ENCODE measurements around the gene SLC22A31.

SLC22A31 gene

GRCh38 chr16:89217138-89217387 lies 16.7 kb upstream of the SLC22A31 start:
- H3K27ac ChIP-seq (ENCODE audit: insufficient read depth in 1 of 2, low read depth in 1 of 2, low read length in 2 of 2, poor library complexity in 1 of 2, severe bottlenecking in 2 of 2): peak overlapping the region; percentile 91 to 97
- ChIA-PET POLR2A (interaction anchor here (1.2 kb wide), 2 partner anchors 29 to 240 kb away, joined by 3 read pairs; partner anchors contain the start of gene CBFA2T3), CTCF (interaction anchor here (0.9 to 1.6 kb wide), 5 partner anchors 71 to 479 kb away, joined by 3 to 5 read pairs (median 3); partner anchors contain the start of gene APRT)
- H3K4me1 ChIP-seq (ENCODE audit: control extremely low read depth in 1 of 4, control insufficient read depth in 4 of 4, insufficient read depth in 4 of 4, low read length in 3 of 4): peaks cover 9 to 19% (median 14%) of the 10 kb centered on the region in 4 experiments
- peaks cover 0 to 13% (median 12%) of the 10 kb centered on the region in 4 experiments for H3K36me3 ChIP-seq (ENCODE audit: control insufficient read depth in 4 of 4, insufficient read depth in 4 of 4, low read length in 3 of 4)
- peak overlapping the region; percentile 89 to 99 (median 95) for H3K4me3 ChIP-seq (ENCODE audit: control insufficient read depth in 1 of 7, extremely low read depth in 1 of 7, insufficient read depth in 4 of 7, low read depth in 2 of 7, low read length in 6 of 7)
- H3K27me3 ChIP-seq (replicated peaks in 2 of 5; ENCODE audit: control insufficient read depth in 4 of 5, insufficient read depth in 5 of 5, low read length in 4 of 5): no peaks in the 10 kb centered on the region
- DNase-seq: no peak
- 0% methylated on average over 7 of the region's 11 CpGs for WGBS (ENCODE audit: insufficient coverage)
- H3K9me3 ChIP-seq (ENCODE audit: control extremely low read depth in 1 of 5, control insufficient read depth in 4 of 5, insufficient read depth in 2 of 5, low read depth in 1 of 5, low read length in 4 of 5): no peaks in the 10 kb centered on the region

DNA sequence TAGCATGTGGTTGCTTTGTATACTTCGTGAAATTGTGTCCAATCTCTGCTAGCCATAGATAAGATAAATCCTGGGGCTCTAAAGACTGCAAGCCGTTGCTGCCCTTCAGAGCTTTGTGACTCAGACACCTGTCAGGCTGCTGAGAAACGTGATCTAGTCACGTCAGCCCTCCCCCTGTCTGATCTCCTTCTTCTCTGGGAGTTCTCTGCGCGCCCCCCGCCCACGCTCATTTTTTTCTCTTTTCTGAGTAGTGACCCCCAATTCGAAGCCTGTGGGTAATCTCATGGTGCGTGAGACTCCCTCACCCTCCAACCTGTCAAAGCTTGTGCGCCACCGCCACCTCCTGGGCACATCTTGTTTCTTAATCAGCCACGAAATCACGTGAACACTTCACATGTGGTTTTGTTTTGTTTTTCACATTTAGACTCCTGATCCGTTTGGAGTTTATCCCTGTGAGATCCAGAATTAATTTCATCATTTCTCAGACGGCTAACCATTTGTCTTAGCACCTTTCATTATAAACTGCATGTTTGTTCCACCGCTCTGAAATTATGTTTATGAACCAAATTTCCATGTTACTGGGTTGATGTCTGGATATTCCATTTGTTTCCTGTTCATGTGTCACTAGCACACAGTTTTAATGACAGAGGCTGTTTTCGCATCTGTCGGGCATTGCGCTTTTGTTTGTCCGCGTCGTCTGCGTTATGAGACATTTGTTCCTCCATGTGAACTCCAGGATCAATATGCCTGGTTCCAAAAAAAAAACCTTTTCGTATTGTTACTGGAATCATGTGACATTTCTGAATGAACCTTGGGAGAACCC lies 16.2 kb upstream of the SLC22A31 start:
- CTCF ChIA-PET: interaction anchor here (0.8 to 1.4 kb wide), 10 partner anchors 15 to 567 kb away, joined by 3 to 5 read pairs (median 3); partner anchors contain the start of gene SLC22A31
- POLR2A ChIA-PET: interaction anchor here (1.2 kb wide), 1 partner anchor 30 kb away, joined by 3 read pairs; no protein-coding TSS in a partner anchor
- WGBS (ENCODE audit: insufficient coverage): 4% methylated on average over 19 of the region's 25 CpGs
- Histone ChIP-seq H3K4me1 (ENCODE audit: control extremely low read depth in 1 of 4, control insufficient read depth in 4 of 4, insufficient read depth in 4 of 4, low read length in 3 of 4) (peaks cover 9 to 19% (median 14%) of the 10 kb centered on the region in 4 experiments), H3K36me3 (ENCODE audit: control insufficient read depth in 4 of 4, insufficient read depth in 4 of 4, low read length in 3 of 4) (peaks cover 0 to 8% (median 7%) of the 10 kb centered on the region in 4 experiments), H3K9me3 (ENCODE audit: control extremely low read depth in 1 of 5, control insufficient read depth in 4 of 5, insufficient read depth in 2 of 5, low read depth in 1 of 5, low read length in 4 of 5) (no peaks in the 10 kb centered on the region), H3K27ac (ENCODE audit: insufficient read depth in 1 of 2, low read depth in 1 of 2, low read length in 2 of 2, poor library complexity in 1 of 2, severe bottlenecking in 2 of 2) (peak overlapping the region; percentile 91 to 97), H3K4me3 (ENCODE audit: control insufficient read depth in 1 of 7, extremely low read depth in 1 of 7, insufficient read depth in 4 of 7, low read depth in 2 of 7, low read length in 6 of 7) (peak overlapping the region in 6 of 7 experiments; percentile 92 to 99 (median 95)), H3K27me3 (replicated peaks in 2 of 5; ENCODE audit: control insufficient read depth in 4 of 5, insufficient read depth in 5 of 5, low read length in 4 of 5) (no peaks in the 10 kb centered on the region)
- DNase-seq: peak; percentile 85 to 90 (median 90)

DNA sequence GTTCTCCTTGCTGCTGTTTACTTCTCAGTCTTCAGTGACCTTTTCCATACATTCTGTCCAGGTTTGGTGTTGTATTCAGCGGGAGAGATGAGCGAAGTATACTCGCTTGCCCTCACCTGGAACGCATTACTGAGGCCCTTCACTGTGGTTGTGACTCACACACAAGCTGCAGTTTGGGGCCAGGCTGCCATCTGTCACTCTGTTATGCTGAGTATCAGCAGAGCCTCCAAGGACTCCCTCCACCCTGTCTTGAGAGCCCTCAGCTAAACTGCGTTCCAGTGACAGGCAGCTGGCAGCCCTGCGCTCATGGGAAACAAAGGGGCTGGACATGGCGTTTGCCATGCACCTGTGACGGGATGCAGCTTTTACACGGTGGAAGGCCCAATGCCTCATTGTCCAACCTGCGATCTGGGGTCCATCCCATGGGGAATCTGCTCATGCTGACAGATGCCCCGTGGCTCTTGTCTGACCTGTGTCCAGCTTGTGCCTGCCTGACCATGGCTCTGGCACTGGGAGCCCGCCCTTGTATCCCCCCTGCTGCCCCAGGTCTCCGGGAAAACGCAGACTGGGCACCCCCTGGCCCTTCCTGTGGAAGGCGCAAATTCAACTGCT lies 10.7 kb upstream of the SLC22A31 start:
- no peak for DNase-seq
- CTCF ChIA-PET: interaction anchor here (0.6 to 1.4 kb wide), 4 partner anchors 44 to 466 kb away, joined by 3 to 4 read pairs (median 3); no protein-coding TSS in a partner anchor
- H3K36me3 ChIP-seq (ENCODE audit: control insufficient read depth in 4 of 4, insufficient read depth in 4 of 4, low read length in 3 of 4): no peaks in the 10 kb centered on the region

GRCh38 chr16:89210165-89210903 lies 10.0 kb upstream of the SLC22A31 start:
- H3K36me3 ChIP-seq (ENCODE audit: control insufficient read depth in 4 of 4, insufficient read depth in 4 of 4, low read length in 3 of 4): no peaks in the 10 kb centered on the region
- ChIA-PET CTCF (interaction anchor here (0.8 to 1.4 kb wide), 4 partner anchors 23 to 464 kb away, joined by 3 to 4 read pairs (median 4); no protein-coding TSS in a partner anchor), POLR2A (no interaction called here)
- H3K4me1 ChIP-seq (ENCODE audit: control extremely low read depth in 1 of 4, control insufficient read depth in 4 of 4, insufficient read depth in 4 of 4, low read length in 3 of 4): no peaks in the 10 kb centered on the region
- H3K27ac ChIP-seq (ENCODE audit: insufficient read depth in 1 of 2, low read depth in 1 of 2, low read length in 2 of 2, poor library complexity in 1 of 2, severe bottlenecking in 2 of 2): no peak overlapping the region
- no peak overlapping the region for H3K4me3 ChIP-seq (ENCODE audit: control insufficient read depth in 1 of 7, extremely low read depth in 1 of 7, insufficient read depth in 4 of 7, low read depth in 2 of 7, low read length in 6 of 7)
- no peak for DNase-seq
- H3K9me3 ChIP-seq (ENCODE audit: control extremely low read depth in 1 of 5, control insufficient read depth in 4 of 5, insufficient read depth in 2 of 5, low read depth in 1 of 5, low read length in 4 of 5): no peaks in the 10 kb centered on the region
- 93% methylated on average over 7 of the region's 11 CpGs for WGBS (ENCODE audit: insufficient coverage)
- peaks cover 0 to 9% (median 0%) of the 10 kb centered on the region in 5 experiments for H3K27me3 ChIP-seq (replicated peaks in 2 of 5; ENCODE audit: control insufficient read depth in 4 of 5, insufficient read depth in 5 of 5, low read length in 4 of 5)

More for the DNA sequence above, 10.7 kb upstream of the SLC22A31 start:
- H3K4me1 ChIP-seq (ENCODE audit: control extremely low read depth in 1 of 4, control insufficient read depth in 4 of 4, insufficient read depth in 4 of 4, low read length in 3 of 4): peaks cover 0 to under 1% (median 0%) of the 10 kb centered on the region in 4 experiments
- no peak overlapping the region for H3K4me3 ChIP-seq (ENCODE audit: control insufficient read depth in 1 of 7, extremely low read depth in 1 of 7, insufficient read depth in 4 of 7, low read depth in 2 of 7, low read length in 6 of 7)
- peaks cover 0 to 9% (median 0%) of the 10 kb centered on the region in 5 experiments for H3K27me3 ChIP-seq (replicated peaks in 2 of 5; ENCODE audit: control insufficient read depth in 4 of 5, insufficient read depth in 5 of 5, low read length in 4 of 5)
- H3K27ac ChIP-seq (ENCODE audit: insufficient read depth in 1 of 2, low read depth in 1 of 2, low read length in 2 of 2, poor library complexity in 1 of 2, severe bottlenecking in 2 of 2): no peak overlapping the region
- H3K9me3 ChIP-seq (ENCODE audit: control extremely low read depth in 1 of 5, control insufficient read depth in 4 of 5, insufficient read depth in 2 of 5, low read depth in 1 of 5, low read length in 4 of 5): no peaks in the 10 kb centered on the region
- POLR2A ChIA-PET: no interaction called here
- 78% methylated on average over 14 of the region's 15 CpGs for WGBS (ENCODE audit: insufficient coverage)

DNA sequence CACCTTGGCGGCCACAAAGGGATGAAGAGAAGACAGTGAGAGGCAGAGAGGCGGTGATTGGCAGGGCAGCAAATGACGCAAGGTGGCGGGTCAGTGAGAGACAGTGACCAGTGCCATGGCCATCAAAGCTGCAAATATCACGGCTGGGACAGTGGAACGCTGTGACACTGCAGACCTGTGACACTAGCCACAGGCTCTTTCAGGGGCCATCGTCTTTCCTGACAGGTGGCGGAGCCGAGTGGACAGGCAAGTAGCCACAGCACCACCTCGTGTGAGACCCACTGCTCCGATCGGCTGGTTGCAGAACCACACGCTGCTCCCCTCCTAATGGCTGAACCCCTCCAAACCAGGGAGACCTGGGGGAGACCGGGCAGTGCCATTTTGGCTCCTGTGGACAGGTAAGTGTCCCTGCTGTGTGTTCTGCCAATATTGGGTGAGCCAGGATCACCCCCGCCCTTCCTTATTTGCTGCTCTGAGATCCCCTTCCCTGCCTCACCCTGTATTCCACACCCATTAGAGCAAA lies 9.2 kb upstream of the SLC22A31 start:
- H3K9me3 ChIP-seq (ENCODE audit: control extremely low read depth in 1 of 5, control insufficient read depth in 4 of 5, insufficient read depth in 2 of 5, low read depth in 1 of 5, low read length in 4 of 5): no peaks in the 10 kb centered on the region
- H3K27me3 ChIP-seq (replicated peaks in 2 of 5; ENCODE audit: control insufficient read depth in 4 of 5, insufficient read depth in 5 of 5, low read length in 4 of 5): peaks cover 0 to 9% (median 2%) of the 10 kb centered on the region in 5 experiments
- no peaks in the 10 kb centered on the region for H3K36me3 ChIP-seq (ENCODE audit: control insufficient read depth in 4 of 4, insufficient read depth in 4 of 4, low read length in 3 of 4)
- H3K4me3 ChIP-seq (ENCODE audit: control insufficient read depth in 1 of 7, extremely low read depth in 1 of 7, insufficient read depth in 4 of 7, low read depth in 2 of 7, low read length in 6 of 7): no peak overlapping the region
- 84% methylated on average over 14 of the region's 15 CpGs for WGBS (ENCODE audit: insufficient coverage)
- H3K4me1 ChIP-seq (ENCODE audit: control extremely low read depth in 1 of 4, control insufficient read depth in 4 of 4, insufficient read depth in 4 of 4, low read length in 3 of 4): no peaks in the 10 kb centered on the region
- ChIA-PET POLR2A (no interaction called here), CTCF (interaction anchor here (1.3 to 1.4 kb wide), 2 partner anchors 22 to 425 kb away, joined by 3 to 4 read pairs; no protein-coding TSS in a partner anchor)
- H3K27ac ChIP-seq (ENCODE audit: insufficient read depth in 1 of 2, low read depth in 1 of 2, low read length in 2 of 2, poor library complexity in 1 of 2, severe bottlenecking in 2 of 2): no peak overlapping the region
- no peak for DNase-seq

GRCh38 chr16:89207993-89208392 lies 7.7 kb upstream of the SLC22A31 start:
- Histone ChIP-seq H3K9me3 (ENCODE audit: control extremely low read depth in 1 of 5, control insufficient read depth in 4 of 5, insufficient read depth in 2 of 5, low read depth in 1 of 5, low read length in 4 of 5) (peaks cover 0 to 4% (median 0%) of the 10 kb centered on the region in 5 experiments), H3K27ac (ENCODE audit: insufficient read depth in 1 of 2, low read depth in 1 of 2, low read length in 2 of 2, poor library complexity in 1 of 2, severe bottlenecking in 2 of 2) (no peak overlapping the region), H3K36me3 (ENCODE audit: control insufficient read depth in 4 of 4, insufficient read depth in 4 of 4, low read length in 3 of 4) (no peaks in the 10 kb centered on the region), H3K27me3 (replicated peaks in 2 of 5; ENCODE audit: control insufficient read depth in 4 of 5, insufficient read depth in 5 of 5, low read length in 4 of 5) (peaks cover 9 to 19% (median 13%) of the 10 kb centered on the region in 5 experiments), H3K4me1 (ENCODE audit: control extremely low read depth in 1 of 4, control insufficient read depth in 4 of 4, insufficient read depth in 4 of 4, low read length in 3 of 4) (no peaks in the 10 kb centered on the region), H3K4me3 (ENCODE audit: control insufficient read depth in 1 of 7, extremely low read depth in 1 of 7, insufficient read depth in 4 of 7, low read depth in 2 of 7, low read length in 6 of 7) (no peak overlapping the region)
- POLR2A ChIA-PET: no interaction called here
- WGBS (ENCODE audit: insufficient coverage): 100% methylated on average over 1 of the region's 4 CpGs
- DNase-seq: no peak
- CTCF ChIA-PET: no interaction called here

All from common myeloid progenitor, CD34-positive (primary cell).